ENCODE results near the gene NOX3. TPM values are rescaled to one million over a fixed set of nuclear protein-coding genes. Genes with fewer than 3 reads are reported as not detected.

NOX3 gene, protein sequence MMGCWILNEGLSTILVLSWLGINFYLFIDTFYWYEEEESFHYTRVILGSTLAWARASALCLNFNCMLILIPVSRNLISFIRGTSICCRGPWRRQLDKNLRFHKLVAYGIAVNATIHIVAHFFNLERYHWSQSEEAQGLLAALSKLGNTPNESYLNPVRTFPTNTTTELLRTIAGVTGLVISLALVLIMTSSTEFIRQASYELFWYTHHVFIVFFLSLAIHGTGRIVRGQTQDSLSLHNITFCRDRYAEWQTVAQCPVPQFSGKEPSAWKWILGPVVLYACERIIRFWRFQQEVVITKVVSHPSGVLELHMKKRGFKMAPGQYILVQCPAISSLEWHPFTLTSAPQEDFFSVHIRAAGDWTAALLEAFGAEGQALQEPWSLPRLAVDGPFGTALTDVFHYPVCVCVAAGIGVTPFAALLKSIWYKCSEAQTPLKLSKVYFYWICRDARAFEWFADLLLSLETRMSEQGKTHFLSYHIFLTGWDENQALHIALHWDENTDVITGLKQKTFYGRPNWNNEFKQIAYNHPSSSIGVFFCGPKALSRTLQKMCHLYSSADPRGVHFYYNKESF
- polyA plus RNA-seq (0.11 TPM in 1 of 2 replicates, not detected in the other), polyA minus RNA-seq (not detected in 2 replicates)

DNA sequence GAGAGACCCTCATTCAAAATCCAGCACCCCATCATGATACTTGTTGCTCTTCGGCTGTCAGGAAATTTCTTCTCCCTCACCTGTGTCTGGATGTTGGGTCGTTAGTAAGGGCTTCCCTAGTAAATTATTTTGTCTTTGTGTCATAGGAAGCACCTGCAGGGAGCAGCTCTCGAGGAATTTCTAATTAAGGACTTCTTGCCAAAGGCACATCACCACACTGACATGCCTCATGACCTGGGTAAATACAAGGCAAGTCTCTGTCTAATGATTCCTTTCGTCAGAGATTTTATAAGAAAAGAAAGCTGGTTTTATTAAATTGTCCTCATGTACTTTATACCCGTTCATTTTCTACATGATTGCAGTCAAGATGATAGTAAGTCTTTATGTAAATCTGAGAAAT lies at the start of gene NOX3:
NOX3 (minus strand) TSS at position 74 of the 400 bp plus-strand sequence; CDS start at position 35, 39 bp downstream.
- Histone ChIP-seq H3K79me2 (replicated peaks; ENCODE audit: insufficient read depth, low read length) (no peaks in the 10 kb centered on the region), H4K20me1 (ENCODE audit: insufficient read depth) (no peaks in the 10 kb centered on the region), H3K27ac (ENCODE audit: low read length) (no peak within 1 kb of the TSS), H3K4me2 (ENCODE audit: low read length) (no peak within 1 kb of the TSS), H2AFZ (ENCODE audit: low read depth, low read length) (no peak within 1 kb of the TSS), H3K9me2 (ENCODE audit: insufficient read depth, low read length) (no peaks in the 10 kb centered on the region), H3K36me3 (ENCODE audit: insufficient read depth, low read length) (no peaks in the 10 kb centered on the region), H3K9ac (ENCODE audit: low read length) (no peak within 1 kb of the TSS), H3K4me3 (ENCODE audit: low read length) (no peak within 1 kb of the TSS), H3F3A (ENCODE audit: insufficient read depth, low read length, poor library complexity, severe bottlenecking) (no peaks in the 10 kb centered on the region), H3K27me3 (ENCODE audit: insufficient read depth, low read depth, low read length) (no peaks in the 10 kb centered on the region), H3K9me3 (ENCODE audit: low read length) (no peaks in the 10 kb centered on the region)
- no peak for TF ChIP-seq RAD21 (conservative IDR thresholded peaks at IDR 0.05)
- TF ChIP-seq POLR2AphosphoS5 (IDR thresholded peaks at IDR 0.05) = no peak
- no peak for TF ChIP-seq MXI1 (conservative IDR thresholded peaks at IDR 0.05; ENCODE audit: poor library complexity, severe bottlenecking)
- TF ChIP-seq EZH2 (IDR thresholded peaks at IDR 0.05; ENCODE audit: borderline replicate concordance, insufficient read depth, low read length, poor library complexity, severe bottlenecking) = no peak
- TF ChIP-seq TAF1 (IDR thresholded peaks at IDR 0.05; ENCODE audit: low read depth) = no peak
- no peak for TF ChIP-seq EP300 (conservative IDR thresholded peaks at IDR 0.05; ENCODE audit: poor library complexity, severe bottlenecking)
- no peak for TF ChIP-seq SMC3 (conservative IDR thresholded peaks at IDR 0.05; ENCODE audit: poor library complexity)
- TF ChIP-seq, protein P1, sequence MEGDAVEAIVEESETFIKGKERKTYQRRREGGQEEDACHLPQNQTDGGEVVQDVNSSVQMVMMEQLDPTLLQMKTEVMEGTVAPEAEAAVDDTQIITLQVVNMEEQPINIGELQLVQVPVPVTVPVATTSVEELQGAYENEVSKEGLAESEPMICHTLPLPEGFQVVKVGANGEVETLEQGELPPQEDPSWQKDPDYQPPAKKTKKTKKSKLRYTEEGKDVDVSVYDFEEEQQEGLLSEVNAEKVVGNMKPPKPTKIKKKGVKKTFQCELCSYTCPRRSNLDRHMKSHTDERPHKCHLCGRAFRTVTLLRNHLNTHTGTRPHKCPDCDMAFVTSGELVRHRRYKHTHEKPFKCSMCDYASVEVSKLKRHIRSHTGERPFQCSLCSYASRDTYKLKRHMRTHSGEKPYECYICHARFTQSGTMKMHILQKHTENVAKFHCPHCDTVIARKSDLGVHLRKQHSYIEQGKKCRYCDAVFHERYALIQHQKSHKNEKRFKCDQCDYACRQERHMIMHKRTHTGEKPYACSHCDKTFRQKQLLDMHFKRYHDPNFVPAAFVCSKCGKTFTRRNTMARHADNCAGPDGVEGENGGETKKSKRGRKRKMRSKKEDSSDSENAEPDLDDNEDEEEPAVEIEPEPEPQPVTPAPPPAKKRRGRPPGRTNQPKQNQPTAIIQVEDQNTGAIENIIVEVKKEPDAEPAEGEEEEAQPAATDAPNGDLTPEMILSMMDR (IDR thresholded peaks at IDR 0.05; ENCODE audit: poor library complexity, severe bottlenecking) = no peak
- TF ChIP-seq, protein P2, sequence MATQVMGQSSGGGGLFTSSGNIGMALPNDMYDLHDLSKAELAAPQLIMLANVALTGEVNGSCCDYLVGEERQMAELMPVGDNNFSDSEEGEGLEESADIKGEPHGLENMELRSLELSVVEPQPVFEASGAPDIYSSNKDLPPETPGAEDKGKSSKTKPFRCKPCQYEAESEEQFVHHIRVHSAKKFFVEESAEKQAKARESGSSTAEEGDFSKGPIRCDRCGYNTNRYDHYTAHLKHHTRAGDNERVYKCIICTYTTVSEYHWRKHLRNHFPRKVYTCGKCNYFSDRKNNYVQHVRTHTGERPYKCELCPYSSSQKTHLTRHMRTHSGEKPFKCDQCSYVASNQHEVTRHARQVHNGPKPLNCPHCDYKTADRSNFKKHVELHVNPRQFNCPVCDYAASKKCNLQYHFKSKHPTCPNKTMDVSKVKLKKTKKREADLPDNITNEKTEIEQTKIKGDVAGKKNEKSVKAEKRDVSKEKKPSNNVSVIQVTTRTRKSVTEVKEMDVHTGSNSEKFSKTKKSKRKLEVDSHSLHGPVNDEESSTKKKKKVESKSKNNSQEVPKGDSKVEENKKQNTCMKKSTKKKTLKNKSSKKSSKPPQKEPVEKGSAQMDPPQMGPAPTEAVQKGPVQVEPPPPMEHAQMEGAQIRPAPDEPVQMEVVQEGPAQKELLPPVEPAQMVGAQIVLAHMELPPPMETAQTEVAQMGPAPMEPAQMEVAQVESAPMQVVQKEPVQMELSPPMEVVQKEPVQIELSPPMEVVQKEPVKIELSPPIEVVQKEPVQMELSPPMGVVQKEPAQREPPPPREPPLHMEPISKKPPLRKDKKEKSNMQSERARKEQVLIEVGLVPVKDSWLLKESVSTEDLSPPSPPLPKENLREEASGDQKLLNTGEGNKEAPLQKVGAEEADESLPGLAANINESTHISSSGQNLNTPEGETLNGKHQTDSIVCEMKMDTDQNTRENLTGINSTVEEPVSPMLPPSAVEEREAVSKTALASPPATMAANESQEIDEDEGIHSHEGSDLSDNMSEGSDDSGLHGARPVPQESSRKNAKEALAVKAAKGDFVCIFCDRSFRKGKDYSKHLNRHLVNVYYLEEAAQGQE (IDR thresholded peaks at IDR 0.05; ENCODE audit: borderline replicate concordance) = no peak

DNA sequence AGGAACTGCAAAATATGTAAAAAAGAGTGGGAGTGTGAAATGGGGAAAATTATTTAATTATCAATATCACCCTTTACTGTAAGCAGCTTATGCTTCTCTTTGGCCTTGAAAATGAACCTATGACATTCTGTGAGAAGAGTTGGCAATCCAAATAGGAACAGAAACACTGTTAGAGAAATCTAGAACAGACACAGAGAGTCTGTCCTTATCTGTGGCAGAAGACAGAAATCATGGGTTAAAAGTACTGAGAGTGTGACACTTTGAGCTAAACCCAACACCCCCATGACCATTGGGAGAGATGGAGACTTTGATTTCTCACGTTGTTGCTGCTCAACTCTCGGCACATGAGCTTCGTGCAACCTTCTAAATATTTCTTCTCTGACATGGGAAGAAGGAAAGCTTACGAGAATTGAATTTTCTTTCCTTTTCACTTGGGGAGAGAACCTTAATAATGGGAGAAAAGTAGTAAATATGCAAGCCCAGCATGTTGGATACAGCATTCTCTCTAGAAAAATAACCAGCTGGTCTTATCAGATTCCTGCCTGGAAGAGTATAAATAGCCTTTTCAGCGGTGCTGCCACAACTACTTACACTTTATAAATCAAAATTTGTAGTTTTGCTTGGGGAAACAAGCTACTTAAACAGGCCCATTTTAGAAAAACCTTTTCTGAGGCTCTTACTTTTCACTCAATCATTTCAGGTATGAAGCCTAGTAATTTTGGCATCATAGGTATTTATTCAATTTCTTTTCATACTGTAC lies 49.4 kb upstream of the NOX3 start:
- no peak overlapping the region for H2AFZ ChIP-seq (ENCODE audit: low read depth, low read length)
- no peak overlapping the region for H3K9ac ChIP-seq (ENCODE audit: low read length)
- no peak overlapping the region for H3K4me3 ChIP-seq (ENCODE audit: low read length)
- H3F3A ChIP-seq (ENCODE audit: insufficient read depth, low read length, poor library complexity, severe bottlenecking) = peaks cover 1% of the 10 kb centered on the region
- H3K36me3 ChIP-seq (ENCODE audit: insufficient read depth, low read length) = no peaks in the 10 kb centered on the region
- H3K27ac ChIP-seq (ENCODE audit: low read length) = no peak overlapping the region
- TF ChIP-seq, protein P2 (IDR thresholded peaks at IDR 0.05; ENCODE audit: borderline replicate concordance) = no peak
- TF ChIP-seq, protein P1 (IDR thresholded peaks at IDR 0.05; ENCODE audit: poor library complexity, severe bottlenecking) = no peak
- TF ChIP-seq SMC3 (conservative IDR thresholded peaks at IDR 0.05; ENCODE audit: poor library complexity) (no peak), POLR2AphosphoS5 (IDR thresholded peaks at IDR 0.05) (no peak), RAD21 (conservative IDR thresholded peaks at IDR 0.05) (no peak), MXI1 (conservative IDR thresholded peaks at IDR 0.05; ENCODE audit: poor library complexity, severe bottlenecking) (no peak), EP300 (conservative IDR thresholded peaks at IDR 0.05; ENCODE audit: poor library complexity, severe bottlenecking) (no peak), TAF1 (IDR thresholded peaks at IDR 0.05; ENCODE audit: low read depth) (no peak), EZH2 (IDR thresholded peaks at IDR 0.05; ENCODE audit: borderline replicate concordance, insufficient read depth, low read length, poor library complexity, severe bottlenecking) (no peak)
- H3K9me3 ChIP-seq (ENCODE audit: low read length) = no peaks in the 10 kb centered on the region
- H3K79me2 ChIP-seq (replicated peaks; ENCODE audit: insufficient read depth, low read length) = no peaks in the 10 kb centered on the region
- no peaks in the 10 kb centered on the region for H3K27me3 ChIP-seq (ENCODE audit: insufficient read depth, low read depth, low read length)
- no peaks in the 10 kb centered on the region for H3K9me2 ChIP-seq (ENCODE audit: insufficient read depth, low read length)
- no peaks in the 10 kb centered on the region for H4K20me1 ChIP-seq (ENCODE audit: insufficient read depth)
- H3K4me2 ChIP-seq (ENCODE audit: low read length) = no peak overlapping the region

All from neural cell (in vitro differentiated cells).